Muscle layer of colon (tissue), 2 donors: Measurements from ENCODE around the gene TCFL5.
A peak's percentile ranks its signal among the peaks of the same experiment; 100 is the strongest.

Experiments
- H3K27ac ChIP-seq: one replicate; pipeline ENCODE4 v1.7.0; 2013; ENCODE audit warnings: low read depth, mild to moderate bottlenecking, low read length, moderate library complexity
- H3K27me3 ChIP-seq, 2 donors: one replicate each; pipeline ENCODE4 v1.7.0; 2013; ENCODE audit warnings: low read length in 2 of 2, mild to moderate bottlenecking in 2 of 2; ENCODE audit not compliant: insufficient read depth in 2 of 2, control insufficient read depth in 1 of 2
- H3K36me3 ChIP-seq: one replicate; pipeline ENCODE4 v1.7.0; 2013; ENCODE audit warnings: mild to moderate bottlenecking, low read length; ENCODE audit not compliant: insufficient read depth
- H3K4me1 ChIP-seq: one replicate; pipeline ENCODE4 v1.7.0; 2013; ENCODE audit warnings: mild to moderate bottlenecking, low read length; ENCODE audit not compliant: insufficient read depth
- H3K4me3 ChIP-seq, 2 donors: one replicate each; pipeline ENCODE4 v1.7.0; 2013; ENCODE audit warnings: low read length in 2 of 2, low read depth in 1 of 2, mild to moderate bottlenecking in 1 of 2, moderate library complexity in 1 of 2
- H3K9ac ChIP-seq: one replicate; pipeline ENCODE4 v1.7.0; 2013; ENCODE audit warnings: low read length
- H3K9me3 ChIP-seq: one replicate; pipeline ENCODE4 v1.7.0; 2013; ENCODE audit warnings: mild to moderate bottlenecking, low read length
- donor health status: abdominal sarcoma.
- donor health status: Adenocarcinoma of cecum.

The TCFL5 gene

GRCh38 chr20:62799873-62800272 lies 61.7 kb downstream of the TCFL5 start:
- H3K9me3 ChIP-seq = no peaks in the 10 kb centered on the region
- H3K36me3 ChIP-seq = peaks cover 34% of the 10 kb centered on the region
- H3K9ac ChIP-seq = no peak overlapping the region
- no peak overlapping the region for H3K27ac ChIP-seq
- H3K4me3 ChIP-seq = no peak overlapping the region
- H3K27me3 ChIP-seq = no peaks in the 10 kb centered on the region
- peaks cover 32% of the 10 kb centered on the region for H3K4me1 ChIP-seq

GRCh38 chr20:62799459-62799858 lies 62.2 kb downstream of the TCFL5 start:
- Histone ChIP-seq H3K9me3 (no peaks in the 10 kb centered on the region), H3K36me3 (peaks cover 34% of the 10 kb centered on the region), H3K4me3 (no peak overlapping the region), H3K27ac (no peak overlapping the region), H3K27me3 (no peaks in the 10 kb centered on the region), H3K4me1 (peaks cover 32% of the 10 kb centered on the region), H3K9ac (no peak overlapping the region)

DNA sequence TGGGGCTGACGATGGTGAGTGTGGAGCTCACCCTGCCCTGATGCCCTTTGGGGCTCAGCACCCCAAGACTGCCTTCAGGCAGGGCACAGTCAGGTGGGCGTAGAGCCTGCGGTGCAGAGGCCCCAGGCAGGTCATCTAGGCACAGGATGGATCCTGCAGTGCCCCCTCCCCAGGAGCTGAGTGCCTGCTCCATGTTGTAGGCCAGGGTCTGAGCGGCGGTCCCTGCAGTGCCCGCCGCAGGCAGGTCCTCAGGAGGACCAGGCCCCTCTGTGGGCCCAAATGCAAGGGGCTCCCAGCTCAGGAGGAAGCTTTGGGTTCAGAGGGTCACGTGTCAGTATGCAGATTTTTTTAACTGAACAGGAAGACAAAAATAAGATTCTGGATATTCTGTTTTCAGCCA lies 62.6 kb downstream of the TCFL5 start:
- H3K36me3 ChIP-seq = peaks cover 34% of the 10 kb centered on the region
- peaks cover 32% of the 10 kb centered on the region for H3K4me1 ChIP-seq
- H3K9me3 ChIP-seq = no peaks in the 10 kb centered on the region
- no peaks in the 10 kb centered on the region for H3K27me3 ChIP-seq
- H3K27ac ChIP-seq = no peak overlapping the region
- no peak overlapping the region for H3K9ac ChIP-seq
- H3K4me3 ChIP-seq = no peak overlapping the region

GRCh38 chr20:62797671-62798532 lies 63.7 kb downstream of the TCFL5 start:
- no peaks in the 10 kb centered on the region for H3K9me3 ChIP-seq
- H3K4me3 ChIP-seq = peak overlapping the region; percentile 32 to 52
- H3K27me3 ChIP-seq = no peaks in the 10 kb centered on the region
- peak overlapping the region; percentile 34 for H3K9ac ChIP-seq
- peaks cover 33% of the 10 kb centered on the region for H3K4me1 ChIP-seq
- H3K27ac ChIP-seq = peak overlapping the region; percentile 23
- H3K36me3 ChIP-seq = peaks cover 34% of the 10 kb centered on the region

- Histone ChIP-seq H3K9ac (peak overlapping the region; percentile 34), H3K4me1 (peaks cover 23% of the 10 kb centered on the region), H3K27ac (peak overlapping the region; percentile 78)
Observed at GRCh38 chr20:62796699-62797491, 64.7 kb downstream of the TCFL5 start.

GRCh38 chr20:62795023-62795761 lies 66.4 kb downstream of the TCFL5 start:
- H3K27ac ChIP-seq = peak overlapping the region; percentile 92
- peaks cover 16% of the 10 kb centered on the region for H3K4me1 ChIP-seq
- no peaks in the 10 kb centered on the region for H3K27me3 ChIP-seq
- no peaks in the 10 kb centered on the region for H3K9me3 ChIP-seq
- H3K36me3 ChIP-seq = peaks cover 22% of the 10 kb centered on the region
- H3K9ac ChIP-seq = peak overlapping the region; percentile 29
- H3K4me3 ChIP-seq = peak overlapping the region; percentile 68 to 80

More at GRCh38 chr20:62796699-62797491, 64.7 kb downstream of the TCFL5 start:
- Histone ChIP-seq H3K4me3 (peak overlapping the region; percentile 39 to 52), H3K36me3 (peaks cover 34% of the 10 kb centered on the region), H3K9me3 (no peaks in the 10 kb centered on the region), H3K27me3 (no peaks in the 10 kb centered on the region)

GRCh38 chr20:62794007-62794724 lies 67.5 kb downstream of the TCFL5 start:
- Histone ChIP-seq H3K27ac (peak overlapping the region; percentile 98), H3K27me3 (no peaks in the 10 kb centered on the region), H3K9me3 (no peaks in the 10 kb centered on the region), H3K36me3 (peaks cover 12% of the 10 kb centered on the region), H3K4me3 (peak overlapping the region in 1 of 2 donors; percentile 68), H3K4me1 (peaks cover 16% of the 10 kb centered on the region), H3K9ac (peak overlapping the region; percentile 38)

- H3K9ac ChIP-seq = peak overlapping the region; percentile 38
- H3K4me1 ChIP-seq = peaks cover 16% of the 10 kb centered on the region
- peak overlapping the region in 1 of 2 donors; percentile 52 for H3K4me3 ChIP-seq
Observed at GRCh38 chr20:62793757-62794006, 67.9 kb downstream of the TCFL5 start.

DNA sequence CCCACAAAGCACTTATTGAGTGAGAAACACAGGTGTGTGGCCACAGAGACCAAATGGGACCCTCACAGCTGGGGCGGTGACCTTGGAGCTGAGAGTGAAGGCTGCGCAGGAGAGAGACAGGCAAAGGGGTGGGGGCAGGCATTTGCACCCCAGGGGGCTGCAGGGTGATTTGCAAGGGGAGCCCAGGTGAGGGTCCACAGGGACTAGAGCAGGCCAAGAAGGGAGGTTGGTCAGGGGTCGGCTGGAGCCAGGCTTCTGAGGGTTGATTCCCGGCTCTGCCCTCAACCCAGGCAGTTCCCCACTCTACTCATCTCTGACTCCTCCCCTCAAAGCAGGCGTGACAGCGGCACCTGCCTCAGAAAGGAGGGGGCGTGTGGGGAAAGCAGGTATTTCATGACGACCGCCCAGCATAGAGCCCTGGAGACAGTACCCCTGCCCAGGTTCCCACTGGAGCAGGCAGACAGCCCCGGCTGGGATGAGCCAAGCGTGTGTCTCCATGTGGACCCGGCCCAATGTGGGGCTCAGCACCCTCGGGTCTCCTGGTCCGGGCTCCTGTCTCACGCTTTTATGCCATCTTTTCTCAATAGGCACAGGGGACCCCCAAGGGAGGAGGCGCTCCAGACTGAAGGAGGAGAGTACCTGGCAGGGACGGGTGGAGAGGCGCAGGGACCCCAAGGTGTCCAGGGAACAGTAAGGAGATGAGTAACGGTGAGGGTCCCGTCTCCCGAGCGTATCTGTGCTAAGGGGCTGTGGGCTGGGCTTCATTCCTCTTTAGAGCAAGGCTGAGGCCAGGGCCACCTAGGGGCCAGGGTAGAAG lies 68.5 kb downstream of the TCFL5 start:
- peak overlapping the region; percentile 98 for H3K27ac ChIP-seq
- no peaks in the 10 kb centered on the region for H3K27me3 ChIP-seq
- H3K4me3 ChIP-seq = peak overlapping the region in 1 of 2 donors; percentile 52
- no peaks in the 10 kb centered on the region for H3K9me3 ChIP-seq
- H3K9ac ChIP-seq = peak overlapping the region; percentile 38
- H3K4me1 ChIP-seq = peaks cover 16% of the 10 kb centered on the region
- peaks cover 2% of the 10 kb centered on the region for H3K36me3 ChIP-seq

More at GRCh38 chr20:62793757-62794006, 67.9 kb downstream of the TCFL5 start:
- H3K36me3 ChIP-seq = peaks cover 7% of the 10 kb centered on the region
- H3K9me3 ChIP-seq = no peaks in the 10 kb centered on the region
- no peaks in the 10 kb centered on the region for H3K27me3 ChIP-seq
- H3K27ac ChIP-seq = peak overlapping the region; percentile 98

GRCh38 chr20:62792182-62792939 lies 69.3 kb downstream of the TCFL5 start:
- Histone ChIP-seq H3K9me3 (no peaks in the 10 kb centered on the region), H3K27ac (no peak overlapping the region), H3K4me3 (no peak overlapping the region), H3K9ac (no peak overlapping the region), H3K4me1 (peaks cover 11% of the 10 kb centered on the region), H3K27me3 (no peaks in the 10 kb centered on the region), H3K36me3 (no peaks in the 10 kb centered on the region)
